ENCODE measurements around the gene ST6GALNAC1. TPM values are rescaled to one million over a fixed set of nuclear protein-coding genes. Genes with fewer than 3 reads are reported as not detected.

The ST6GALNAC1 gene
- total and polyA plus RNA-seq, 2 donors (not counting 3 experiments of a cell fraction or from before 2014, with no cell fraction given), result 0.19 to 0.55 TPM

DNA sequence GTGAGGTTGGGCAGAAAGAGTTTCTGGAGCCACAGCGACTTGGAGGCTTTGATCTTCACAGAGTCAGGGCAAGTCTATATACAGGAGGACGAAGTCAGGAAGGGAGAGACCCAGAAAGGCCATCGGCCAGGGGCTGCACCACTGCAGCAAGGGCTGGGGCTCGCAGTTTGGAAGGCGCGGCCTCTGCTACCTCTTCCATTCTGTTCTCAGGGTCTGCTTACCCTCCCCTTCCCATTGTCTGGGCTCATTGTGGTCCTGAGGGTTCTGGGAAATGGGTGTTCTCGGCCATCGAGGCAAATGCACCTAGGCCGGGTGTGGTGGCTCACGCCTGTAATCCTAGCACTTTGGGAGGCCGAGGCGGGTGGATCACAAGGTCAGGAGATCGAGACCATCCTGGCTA, 16.0 kb downstream of the ST6GALNAC1 start:
- H3K27me3 ChIP-seq (ENCODE audit: control insufficient read depth in 2 of 2, insufficient read depth in 2 of 2, low read length in 2 of 2), result peaks cover 0 to 2% of the 10 kb centered on the region in 2 experiments
- H4K20me1 ChIP-seq (replicated peaks; ENCODE audit: control insufficient read depth, extremely low read depth, insufficient read depth, low read length), result no peaks in the 10 kb centered on the region
- TF ChIP-seq FOS (IDR thresholded peaks at IDR 0.05; ENCODE audit: borderline replicate concordance, insufficient read depth, low read length) (no peak), EZH2 (IDR thresholded peaks at IDR 0.05; ENCODE audit: borderline replicate concordance, low read depth, low read length, severe bottlenecking) (no peak), JUN (IDR thresholded peaks at IDR 0.05; ENCODE audit: borderline replicate concordance, insufficient read depth, insufficient read length, low read depth) (no peak), GATA2 (IDR thresholded peaks at IDR 0.05; ENCODE audit: insufficient read depth, insufficient read length, low read depth, low read length) (no peak), MYC (IDR thresholded peaks at IDR 0.05; ENCODE audit: low read depth, low read length) (no peak), POLR2A (IDR thresholded peaks at IDR 0.05; ENCODE audit: low read depth, low read length) (no peak), POLR2AphosphoS5 (IDR thresholded peaks at IDR 0.05; ENCODE audit: insufficient read depth, low read depth, low read length) (no peak)
- TF ChIP-seq, protein P1, sequence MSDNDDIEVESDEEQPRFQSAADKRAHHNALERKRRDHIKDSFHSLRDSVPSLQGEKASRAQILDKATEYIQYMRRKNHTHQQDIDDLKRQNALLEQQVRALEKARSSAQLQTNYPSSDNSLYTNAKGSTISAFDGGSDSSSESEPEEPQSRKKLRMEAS (IDR thresholded peaks at IDR 0.05; ENCODE audit: insufficient read depth, insufficient read length), result no peak
- TF ChIP-seq, protein P2, sequence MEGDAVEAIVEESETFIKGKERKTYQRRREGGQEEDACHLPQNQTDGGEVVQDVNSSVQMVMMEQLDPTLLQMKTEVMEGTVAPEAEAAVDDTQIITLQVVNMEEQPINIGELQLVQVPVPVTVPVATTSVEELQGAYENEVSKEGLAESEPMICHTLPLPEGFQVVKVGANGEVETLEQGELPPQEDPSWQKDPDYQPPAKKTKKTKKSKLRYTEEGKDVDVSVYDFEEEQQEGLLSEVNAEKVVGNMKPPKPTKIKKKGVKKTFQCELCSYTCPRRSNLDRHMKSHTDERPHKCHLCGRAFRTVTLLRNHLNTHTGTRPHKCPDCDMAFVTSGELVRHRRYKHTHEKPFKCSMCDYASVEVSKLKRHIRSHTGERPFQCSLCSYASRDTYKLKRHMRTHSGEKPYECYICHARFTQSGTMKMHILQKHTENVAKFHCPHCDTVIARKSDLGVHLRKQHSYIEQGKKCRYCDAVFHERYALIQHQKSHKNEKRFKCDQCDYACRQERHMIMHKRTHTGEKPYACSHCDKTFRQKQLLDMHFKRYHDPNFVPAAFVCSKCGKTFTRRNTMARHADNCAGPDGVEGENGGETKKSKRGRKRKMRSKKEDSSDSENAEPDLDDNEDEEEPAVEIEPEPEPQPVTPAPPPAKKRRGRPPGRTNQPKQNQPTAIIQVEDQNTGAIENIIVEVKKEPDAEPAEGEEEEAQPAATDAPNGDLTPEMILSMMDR (IDR thresholded peaks at IDR 0.05; ENCODE audit: extremely low read depth in 1 of 2, insufficient read depth in 1 of 2, low read depth in 1 of 2, low read length in 2 of 2), result no peak
- H3K4me2 ChIP-seq (ENCODE audit: insufficient read depth, low read length), result no peak overlapping the region
- intact Hi-C loops (cut with micrococcal nuclease), result no loop called here
- H3K79me2 ChIP-seq (ENCODE audit: control insufficient read depth, insufficient read depth, low read length), result no peaks in the 10 kb centered on the region
- dilution Hi-C loops (cut with MboI; ENCODE audit: extremely low pct_ligation_motif_present, low sequenced_read_pairs), result no loop called here
- no peaks in the 10 kb centered on the region for H3K36me3 ChIP-seq (ENCODE audit: control insufficient read depth in 2 of 2, extremely low read depth in 1 of 2, insufficient read depth in 2 of 2, low read length in 2 of 2)
- no peak overlapping the region for H2AFZ ChIP-seq (ENCODE audit: low read depth, low read length)
- H3K9ac ChIP-seq (replicated peaks; ENCODE audit: extremely low read depth, insufficient read depth, low read length), result no peak overlapping the region
- ChIA-PET POLR2A (no interaction called here), CTCF (interaction anchor here (0.8 to 1.0 kb wide), 2 partner anchors 54 to 99 kb away, joined by 3 read pairs; partner anchors contain the start of genes JMJD6 and METTL23)
- DNase-seq (ENCODE audit: low read depth, low spot score), result no peak
- BruUV-seq (replicated peaks), result no TSS peak
- H3K9me1 ChIP-seq (replicated peaks; ENCODE audit: control insufficient read depth, extremely low read depth, insufficient read depth, low read length), result no peaks in the 10 kb centered on the region
- H3K27ac ChIP-seq (ENCODE audit: insufficient read depth, low read depth, low read length), result no peak overlapping the region
- H3K9me3 ChIP-seq (replicated peaks; ENCODE audit: control insufficient read depth, insufficient read depth, low read length), result no peaks in the 10 kb centered on the region
- H3K4me1 ChIP-seq (ENCODE audit: control insufficient read depth, extremely low read depth, insufficient read depth, low read length), result peaks cover 10% of the 10 kb centered on the region
- FAIRE-seq, result no peak
- H3K4me3 ChIP-seq (replicated peaks in 1 of 3; ENCODE audit: insufficient read depth in 1 of 3, low read depth in 1 of 3, low read length in 3 of 3), result no peak overlapping the region

All from endothelial cell of umbilical vein (primary cell).